SK-N-SH (cell line): ENCODE results near the gene COL4A4.

ENCODE experiments used
- EZH2phosphoT487 ChIP-seq: fragments of 200-600 bp; sonication (generic); IDR thresholded peaks from 2 replicates; pipeline ENCODE4 v1.6.1; 2017; ENCODE audit warnings: low read depth, mixed run types, mild to moderate bottlenecking, antibody characterized with exemption, moderate library complexity, borderline replicate concordance
- POLR2AphosphoS5 ChIP-seq: IDR thresholded peaks from 2 replicates; pipeline ENCODE4 v1.6.1; 2012; ENCODE audit warnings: low read depth, low read length
- RFX5 ChIP-seq: IDR thresholded peaks from 2 replicates; pipeline ENCODE4 v1.6.1; 2012; ENCODE audit warnings: mild to moderate bottlenecking, improper control_type of control experiment, low read length
- TCF12 ChIP-seq: IDR thresholded peaks from 2 replicates; pipeline ENCODE4 v1.4.0; 2012
- TF ChIP-seq, protein P1 (sequence below): fragments of 200-600 bp; sonication (generic); IDR thresholded peaks from 2 replicates; pipeline ENCODE4 v1.6.1; 2017; ENCODE audit warnings: antibody characterized with exemption, mild to moderate bottlenecking, moderate library complexity
- TF ChIP-seq, protein P2 (sequence below): fragments of 150-350 bp; IDR thresholded peaks from 2 replicates; pipeline ENCODE4 v1.6.1; 2016; ENCODE audit warnings: mild to moderate bottlenecking, low read depth, low read length
- TF ChIP-seq, protein P3 (sequence below): fragments of 150-350 bp; IDR thresholded peaks from 2 replicates; pipeline ENCODE4 v1.6.1; 2017; ENCODE audit warnings: antibody characterized with exemption, low read length, low read depth, borderline replicate concordance
- TF ChIP-seq, protein P4 (sequence below): IDR thresholded peaks from 2 replicates; pipeline ENCODE4 v1.4.0; 2012; ENCODE audit warnings: low read depth

DNA sequence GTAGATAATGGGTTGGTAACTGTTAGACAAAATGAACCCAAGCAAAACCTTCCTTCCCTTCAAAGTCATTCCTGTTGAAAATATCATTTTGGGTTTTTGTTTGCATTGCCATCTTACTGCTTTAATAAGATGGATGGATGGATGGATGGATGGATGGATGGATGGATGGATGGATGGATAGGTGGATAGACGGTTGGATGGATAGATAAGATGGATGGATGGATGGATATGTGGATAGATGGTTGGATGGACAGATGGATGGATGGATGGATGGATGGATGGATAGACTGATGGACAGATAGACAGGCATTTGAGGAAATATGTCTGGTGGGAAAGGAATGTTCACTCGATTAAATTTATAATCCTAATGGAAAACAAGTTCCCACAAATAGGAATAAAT lies 133.2 kb downstream of the COL4A4 start:
- TF ChIP-seq POLR2AphosphoS5 (no peak), EZH2phosphoT487 (no peak), RFX5 (no peak), TCF12 (no peak)
- TF ChIP-seq, protein P1, sequence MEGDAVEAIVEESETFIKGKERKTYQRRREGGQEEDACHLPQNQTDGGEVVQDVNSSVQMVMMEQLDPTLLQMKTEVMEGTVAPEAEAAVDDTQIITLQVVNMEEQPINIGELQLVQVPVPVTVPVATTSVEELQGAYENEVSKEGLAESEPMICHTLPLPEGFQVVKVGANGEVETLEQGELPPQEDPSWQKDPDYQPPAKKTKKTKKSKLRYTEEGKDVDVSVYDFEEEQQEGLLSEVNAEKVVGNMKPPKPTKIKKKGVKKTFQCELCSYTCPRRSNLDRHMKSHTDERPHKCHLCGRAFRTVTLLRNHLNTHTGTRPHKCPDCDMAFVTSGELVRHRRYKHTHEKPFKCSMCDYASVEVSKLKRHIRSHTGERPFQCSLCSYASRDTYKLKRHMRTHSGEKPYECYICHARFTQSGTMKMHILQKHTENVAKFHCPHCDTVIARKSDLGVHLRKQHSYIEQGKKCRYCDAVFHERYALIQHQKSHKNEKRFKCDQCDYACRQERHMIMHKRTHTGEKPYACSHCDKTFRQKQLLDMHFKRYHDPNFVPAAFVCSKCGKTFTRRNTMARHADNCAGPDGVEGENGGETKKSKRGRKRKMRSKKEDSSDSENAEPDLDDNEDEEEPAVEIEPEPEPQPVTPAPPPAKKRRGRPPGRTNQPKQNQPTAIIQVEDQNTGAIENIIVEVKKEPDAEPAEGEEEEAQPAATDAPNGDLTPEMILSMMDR = no peak
- TF ChIP-seq, protein P2, sequence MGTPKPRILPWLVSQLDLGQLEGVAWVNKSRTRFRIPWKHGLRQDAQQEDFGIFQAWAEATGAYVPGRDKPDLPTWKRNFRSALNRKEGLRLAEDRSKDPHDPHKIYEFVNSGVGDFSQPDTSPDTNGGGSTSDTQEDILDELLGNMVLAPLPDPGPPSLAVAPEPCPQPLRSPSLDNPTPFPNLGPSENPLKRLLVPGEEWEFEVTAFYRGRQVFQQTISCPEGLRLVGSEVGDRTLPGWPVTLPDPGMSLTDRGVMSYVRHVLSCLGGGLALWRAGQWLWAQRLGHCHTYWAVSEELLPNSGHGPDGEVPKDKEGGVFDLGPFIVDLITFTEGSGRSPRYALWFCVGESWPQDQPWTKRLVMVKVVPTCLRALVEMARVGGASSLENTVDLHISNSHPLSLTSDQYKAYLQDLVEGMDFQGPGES = no peak
- TF ChIP-seq, protein P3, sequence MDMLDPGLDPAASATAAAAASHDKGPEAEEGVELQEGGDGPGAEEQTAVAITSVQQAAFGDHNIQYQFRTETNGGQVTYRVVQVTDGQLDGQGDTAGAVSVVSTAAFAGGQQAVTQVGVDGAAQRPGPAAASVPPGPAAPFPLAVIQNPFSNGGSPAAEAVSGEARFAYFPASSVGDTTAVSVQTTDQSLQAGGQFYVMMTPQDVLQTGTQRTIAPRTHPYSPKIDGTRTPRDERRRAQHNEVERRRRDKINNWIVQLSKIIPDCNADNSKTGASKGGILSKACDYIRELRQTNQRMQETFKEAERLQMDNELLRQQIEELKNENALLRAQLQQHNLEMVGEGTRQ = no peak
- TF ChIP-seq, protein P4, sequence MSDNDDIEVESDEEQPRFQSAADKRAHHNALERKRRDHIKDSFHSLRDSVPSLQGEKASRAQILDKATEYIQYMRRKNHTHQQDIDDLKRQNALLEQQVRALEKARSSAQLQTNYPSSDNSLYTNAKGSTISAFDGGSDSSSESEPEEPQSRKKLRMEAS = no peak
